Fibroblast of skin of right quadriceps (primary cell): Measurements from ENCODE around the gene EPB41.
"Not testable (repeated sequence)": the region's sequence is repeated elsewhere in the genome, so short reads cannot be mapped to it uniquely, and the experiment has no call there.

Experiments used
- DNase-seq: peaks from one replicate; pipeline ENCODE4 v3.0.0-alpha.2; 2013

Gene EPB41

GRCh38 chr1:29117381-29117780 lies 203.0 kb downstream of the EPB41 start:
- DNase-seq = no peak

GRCh38 chr1:29119121-29119929 lies 205.0 kb downstream of the EPB41 start:
- DNase-seq = no peak

- no peak for DNase-seq
Observed at GRCh38 chr1:29120367-29120766, 206.0 kb downstream of the EPB41 start.

GRCh38 chr1:29120947-29121485 lies 206.6 kb downstream of the EPB41 start:
- DNase-seq = peak; percentile 64

GRCh38 chr1:29121516-29121935 lies 207.2 kb downstream of the EPB41 start:
- DNase-seq = no peak

GRCh38 chr1:29121936-29122681 lies 207.7 kb downstream of the EPB41 start:
- peak; percentile 57 for DNase-seq

GRCh38 chr1:29122682-29123052 lies 208.3 kb downstream of the EPB41 start:
- peak; percentile 81 for DNase-seq

GRCh38 chr1:29123053-29123886 lies 208.9 kb downstream of the EPB41 start:
- peak; percentile 52 for DNase-seq

- DNase-seq = no peak
Observed at GRCh38 chr1:29123887-29124365, 209.6 kb downstream of the EPB41 start, which contains the start of gene TMEM200B. TMEM200B (minus strand) TSS chr1:29123903; CDS start chr1:29121828, 2,075 bp downstream.

- DNase-seq = peak; percentile 88
Observed at GRCh38 chr1:29124366-29125236, 210.2 kb downstream of the EPB41 start.

- no peak for DNase-seq
Observed at GRCh38 chr1:29125237-29125641, 210.9 kb downstream of the EPB41 start.

- no peak for DNase-seq
Observed at GRCh38 chr1:29125788-29126187, 211.4 kb downstream of the EPB41 start.

- DNase-seq = no peak
Observed at GRCh38 chr1:29126198-29126597, 211.8 kb downstream of the EPB41 start.

- no peak for DNase-seq
Observed at GRCh38 chr1:29128739-29129138, 214.4 kb downstream of the EPB41 start.

GRCh38 chr1:29129916-29130315 lies 215.5 kb downstream of the EPB41 start:
- DNase-seq = no peak

- not testable (repeated sequence) for DNase-seq
Observed at GRCh38 chr1:29131056-29131455, 216.7 kb downstream of the EPB41 start.

- DNase-seq = no peak
Observed at GRCh38 chr1:29133861-29134694, 219.7 kb downstream of the EPB41 start.

GRCh38 chr1:29134695-29135028 lies 220.3 kb downstream of the EPB41 start:
- no peak for DNase-seq

- peak; percentile 43 for DNase-seq
Observed at GRCh38 chr1:29136391-29136915, 222.1 kb downstream of the EPB41 start.

- no peak for DNase-seq
Observed at GRCh38 chr1:29142714-29143113, 228.3 kb downstream of the EPB41 start.

- DNase-seq = no peak
Observed at GRCh38 chr1:29144178-29144577, 229.8 kb downstream of the EPB41 start.
